HEK293 (cell line): Measurements from ENCODE around the gene CEP70.
A peak's percentile ranks its signal among the peaks of the same experiment; 100 is the strongest.

Source experiments
- HOXC10 ChIP-seq: sonication (generic); formaldehyde crosslinking; IDR thresholded peaks from 2 replicates; pipeline ENCODE4 v1.8.1; 2023; ENCODE audit warnings: mild to moderate bottlenecking, missing genetic modification reagents
- KLF16 ChIP-seq: fragments of 450-650 bp; formaldehyde crosslinking; IDR thresholded peaks from 2 replicates; pipeline ENCODE4 v1.5.1; 2017; ENCODE audit warnings: missing biosample characterization, missing genetic modification characterization
- PRDM2 ChIP-seq: fragments of 450-650 bp; formaldehyde crosslinking; IDR thresholded peaks from 2 replicates; pipeline ENCODE4 v1.5.1; 2016; ENCODE audit warnings: missing biosample characterization, missing genetic modification characterization, borderline replicate concordance
- WT1 ChIP-seq: fragments of 450-650 bp; formaldehyde crosslinking; IDR thresholded peaks from 2 replicates; pipeline ENCODE4 v1.5.1; 2016; ENCODE audit warnings: missing biosample characterization, missing genetic modification characterization
- ZBTB10 ChIP-seq: fragments of 450-650 bp; formaldehyde crosslinking; IDR thresholded peaks from 2 replicates; pipeline ENCODE4 v1.5.1; 2016; ENCODE audit warnings: missing biosample characterization, missing genetic modification characterization
- ZBTB20 ChIP-seq: fragments of 450-650 bp; formaldehyde crosslinking; IDR thresholded peaks from 2 replicates; pipeline ENCODE4 v1.5.1; 2016; ENCODE audit warnings: missing biosample characterization, missing genetic modification characterization
- ZEB2 ChIP-seq: fragments of 450-650 bp; formaldehyde crosslinking; IDR thresholded peaks from 2 replicates; pipeline ENCODE4 v1.5.1; 2016; ENCODE audit warnings: missing biosample characterization, missing genetic modification characterization
- ZFP37 ChIP-seq: fragments of 450-650 bp; formaldehyde crosslinking; IDR thresholded peaks from 2 replicates; pipeline ENCODE4 v1.5.1; 2016; ENCODE audit warnings: missing biosample characterization, missing genetic modification characterization
- ZNF146 ChIP-seq: fragments of 450-650 bp; formaldehyde crosslinking; IDR thresholded peaks from 2 replicates; pipeline ENCODE4 v1.5.1; 2016; ENCODE audit warnings: missing biosample characterization, missing genetic modification characterization
- ZNF335 ChIP-seq: fragments of 450-650 bp; formaldehyde crosslinking; conservative IDR thresholded peaks from 2 replicates; pipeline ENCODE4 v1.5.1; 2016; ENCODE audit warnings: missing biosample characterization, missing genetic modification characterization
- ZNF423 ChIP-seq: fragments of 450-650 bp; formaldehyde crosslinking; IDR thresholded peaks from 2 replicates; pipeline ENCODE4 v1.5.1; 2016; ENCODE audit warnings: missing biosample characterization, missing genetic modification characterization
- ZNF501 ChIP-seq: fragments of 450-650 bp; formaldehyde crosslinking; IDR thresholded peaks from 2 replicates; pipeline ENCODE4 v1.5.1; 2016; ENCODE audit warnings: missing biosample characterization, missing genetic modification characterization
- ZNF518A ChIP-seq: fragments of 450-650 bp; formaldehyde crosslinking; conservative IDR thresholded peaks from 2 replicates; pipeline ENCODE4 v1.5.1; 2016; ENCODE audit warnings: low read depth, missing biosample characterization, missing genetic modification characterization
- ZNF580 ChIP-seq: fragments of 450-650 bp; formaldehyde crosslinking; IDR thresholded peaks from 2 replicates; pipeline ENCODE4 v1.5.1; 2016; ENCODE audit warnings: missing biosample characterization, missing genetic modification characterization
- ZNF624 ChIP-seq: fragments of 450-650 bp; formaldehyde crosslinking; IDR thresholded peaks from 2 replicates; pipeline ENCODE4 v1.5.1; 2017; ENCODE audit warnings: missing biosample characterization, missing genetic modification characterization
- ZNF639 ChIP-seq: fragments of 450-650 bp; formaldehyde crosslinking; IDR thresholded peaks from 2 replicates; pipeline ENCODE4 v1.5.1; 2016; ENCODE audit warnings: missing biosample characterization, missing genetic modification characterization
- ZNF660 ChIP-seq: fragments of 450-650 bp; IDR thresholded peaks from 2 replicates; pipeline ENCODE4 v1.5.1; 2018; ENCODE audit warnings: missing biosample characterization, mild to moderate bottlenecking, missing genetic modification characterization
- ZNF777 ChIP-seq: fragments of 450-650 bp; formaldehyde crosslinking; IDR thresholded peaks from 2 replicates; pipeline ENCODE4 v1.5.1; 2017; ENCODE audit warnings: missing biosample characterization, missing genetic modification characterization, borderline replicate concordance
- ZNF785 ChIP-seq: fragments of 450-650 bp; formaldehyde crosslinking; IDR thresholded peaks from 2 replicates; pipeline ENCODE4 v1.5.1; 2016; ENCODE audit warnings: missing biosample characterization, missing genetic modification characterization
- ZNF792 ChIP-seq: fragments of 450-650 bp; formaldehyde crosslinking; IDR thresholded peaks from 2 replicates; pipeline ENCODE4 v1.5.1; 2016; ENCODE audit warnings: missing biosample characterization, missing genetic modification characterization
- ZSCAN5A ChIP-seq: fragments of 450-650 bp; formaldehyde crosslinking; IDR thresholded peaks from 2 replicates; pipeline ENCODE4 v1.5.1; 2016; ENCODE audit warnings: missing biosample characterization, missing genetic modification characterization

CEP70 gene

GRCh38 chr3:138608322-138609135 is 14.5 kb upstream of the CEP70 start, which contains the start of gene FAIM (continued):
- TF ChIP-seq ZNF639 (tag by site-specific recombination) (peak; percentile 47; the same call in 1 of the 2 replicates), PRDM2 (tag by site-specific recombination) (no peak), ZNF518A (peak; percentile 25; the same call in 1 of the 2 replicates), HOXC10 (CRISPR knock-in tag) (no peak), ZFP37 (tag by site-specific recombination) (peak; percentile 66; the same call in 1 of the 2 replicates), WT1 (peak; percentile 15; the same call in 1 of the 2 replicates), ZBTB10 (tag by site-specific recombination) (peak; percentile 47; the same call in 1 of the 2 replicates), ZEB2 (tag by site-specific recombination) (peak; percentile 81), ZNF501 (tag by site-specific recombination) (peak; percentile 69; the same call in 1 of the 2 replicates), ZNF792 (peak; percentile 80; the same call in 1 of the 2 replicates), KLF16 (tag by site-specific recombination) (peak; percentile 50; the same call in 1 of the 2 replicates), ZNF624 (0 out of 2 replicates have a peak, but pooled peaks have one; percentile 26), ZNF335 (tag by site-specific recombination) (peak; percentile 95), ZSCAN5A (tag by site-specific recombination) (peak; percentile 66; the same call in 1 of the 2 replicates), ZNF580 (peak; percentile 63; the same call in 1 of the 2 replicates), ZNF777 (tag by site-specific recombination) (no peak), ZNF785 (tag by site-specific recombination) (peak; percentile 77; the same call in 1 of the 2 replicates), ZNF660 (tag by site-specific recombination) (0 out of 2 replicates have a peak, but pooled peaks have one; percentile 55), ZBTB20 (peak; percentile 73; the same call in 1 of the 2 replicates), ZNF146 (tag by site-specific recombination) (0 out of 2 replicates have a peak, but pooled peaks have one; percentile 4), ZNF423 (peak; percentile 95)
